Measurements from ENCODE around the gene ELN.

DNA sequence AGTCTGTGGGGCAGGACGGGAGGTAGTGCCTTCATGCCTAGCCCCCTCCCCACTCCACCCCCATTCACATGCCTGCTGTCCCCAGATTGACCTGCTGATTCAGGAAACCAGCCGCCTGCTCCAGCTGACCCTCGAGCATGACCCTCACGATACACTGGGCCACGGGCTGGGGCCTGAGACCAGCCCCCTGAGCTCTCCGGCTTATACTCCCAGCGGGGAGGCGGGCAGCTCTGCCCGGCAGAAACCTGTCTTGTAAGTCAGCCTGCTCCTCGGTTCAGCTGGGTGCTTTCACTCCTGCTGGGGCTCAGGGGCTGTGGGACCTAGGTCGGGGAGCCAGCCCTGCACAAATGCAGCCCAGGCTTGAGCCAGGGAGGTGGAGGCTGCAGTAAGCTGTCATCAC is 78.0 kb downstream of the ELN start:
- TF ChIP-seq, protein P1, sequence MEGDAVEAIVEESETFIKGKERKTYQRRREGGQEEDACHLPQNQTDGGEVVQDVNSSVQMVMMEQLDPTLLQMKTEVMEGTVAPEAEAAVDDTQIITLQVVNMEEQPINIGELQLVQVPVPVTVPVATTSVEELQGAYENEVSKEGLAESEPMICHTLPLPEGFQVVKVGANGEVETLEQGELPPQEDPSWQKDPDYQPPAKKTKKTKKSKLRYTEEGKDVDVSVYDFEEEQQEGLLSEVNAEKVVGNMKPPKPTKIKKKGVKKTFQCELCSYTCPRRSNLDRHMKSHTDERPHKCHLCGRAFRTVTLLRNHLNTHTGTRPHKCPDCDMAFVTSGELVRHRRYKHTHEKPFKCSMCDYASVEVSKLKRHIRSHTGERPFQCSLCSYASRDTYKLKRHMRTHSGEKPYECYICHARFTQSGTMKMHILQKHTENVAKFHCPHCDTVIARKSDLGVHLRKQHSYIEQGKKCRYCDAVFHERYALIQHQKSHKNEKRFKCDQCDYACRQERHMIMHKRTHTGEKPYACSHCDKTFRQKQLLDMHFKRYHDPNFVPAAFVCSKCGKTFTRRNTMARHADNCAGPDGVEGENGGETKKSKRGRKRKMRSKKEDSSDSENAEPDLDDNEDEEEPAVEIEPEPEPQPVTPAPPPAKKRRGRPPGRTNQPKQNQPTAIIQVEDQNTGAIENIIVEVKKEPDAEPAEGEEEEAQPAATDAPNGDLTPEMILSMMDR (IDR thresholded peaks at IDR 0.05; ENCODE audit: poor library complexity) = no peak
- no peak for TF ChIP-seq EZH2phosphoT487 (IDR thresholded peaks at IDR 0.05; ENCODE audit: low read depth, severe bottlenecking, unreplicated experiment)

Measured in hepatocyte (in vitro differentiated cells).